ENCODE measurements around the gene PNMA5. TPM values are rescaled to one million over a fixed set of nuclear protein-coding genes. Genes with fewer than 3 reads are reported as not detected.

PNMA5 gene
- polyA plus RNA-seq, 3 donors: 0.10 to 0.40 (median 0.21) TPM

GRCh38 chrX:152959626-152960025 is 34.3 kb downstream of the PNMA5 start:
- DNase-seq (ENCODE audit: low read depth in 3 of 3, low spot score in 2 of 3): no peak

GRCh38 chrX:152958524-152959465 is 35.1 kb downstream of the PNMA5 start:
- DNase-seq (ENCODE audit: low read depth in 3 of 3, low spot score in 2 of 3): peak; percentile 71 to 72 (median 72)

GRCh38 chrX:152958047-152958446 is 35.9 kb downstream of the PNMA5 start:
- no peak for DNase-seq (ENCODE audit: low read depth in 3 of 3, low spot score in 2 of 3)

GRCh38 chrX:152950786-152951185 is 43.1 kb downstream of the PNMA5 start:
- DNase-seq (ENCODE audit: low read depth in 3 of 3, low spot score in 2 of 3): no peak

- DNase-seq (ENCODE audit: low read depth in 3 of 3, low spot score in 2 of 3): no peak
Observed at GRCh38 chrX:152949114-152949513, 44.8 kb downstream of the PNMA5 start.

- DNase-seq (ENCODE audit: low read depth in 3 of 3, low spot score in 2 of 3): no peak
Observed at GRCh38 chrX:152946681-152947080, 47.2 kb downstream of the PNMA5 start.

GRCh38 chrX:152945021-152945979 is 48.6 kb downstream of the PNMA5 start:
- no peak for DNase-seq (ENCODE audit: low read depth in 3 of 3, low spot score in 2 of 3)

GRCh38 chrX:152943826-152944225 is 50.1 kb downstream of the PNMA5 start:
- DNase-seq (ENCODE audit: low read depth in 3 of 3, low spot score in 2 of 3): no peak

GRCh38 chrX:152942077-152942442 is 51.9 kb downstream of the PNMA5 start:
- DNase-seq (ENCODE audit: low read depth in 3 of 3, low spot score in 2 of 3): no peak

GRCh38 chrX:152941328-152942076 is 52.4 kb downstream of the PNMA5 start:
- DNase-seq (ENCODE audit: low read depth in 3 of 3, low spot score in 2 of 3): peak; percentile 61 to 82 (median 77)

Other genes with a start within 250 kb of the PNMA5 start
- not detected for gene MAGEA2, start 240.3 kb downstream of the PNMA5 start, polyA plus RNA-seq (ENCODE audit: insufficient read length in 3 of 3)
- not detected for gene CSAG3, start 234.9 kb downstream of the PNMA5 start, polyA plus RNA-seq (ENCODE audit: insufficient read length in 3 of 3)
- not detected for gene MAGEA6, start 224.4 kb downstream of the PNMA5 start, polyA plus RNA-seq (ENCODE audit: insufficient read length in 3 of 3)
- gene CETN2, start 163.4 kb downstream of the PNMA5 start, polyA plus RNA-seq (ENCODE audit: insufficient read length in 3 of 3): 100 to 1,000 TPM; 132 to 135 (median 133) TPM
- gene NSDHL, start 163.1 kb downstream of the PNMA5 start, polyA plus RNA-seq (ENCODE audit: insufficient read length in 3 of 3): 10 to 100 TPM; 30.8 to 31.8 (median 31.2) TPM
- gene ZNF185, start 96.0 kb downstream of the PNMA5 start, polyA plus RNA-seq (ENCODE audit: insufficient read length in 3 of 3): 10 to 100 TPM; 46.7 to 50.7 (median 49.5) TPM
- 10 to 100 TPM; 16.7 to 27.8 (median 24.7) TPM for gene PNMA3, start 62.4 kb upstream of the PNMA5 start, polyA plus RNA-seq (ENCODE audit: insufficient read length in 3 of 3)
- 1 to 10 TPM; 7.0 to 9.9 (median 7.8) TPM for gene PNMA6A, start 78.3 kb upstream of the PNMA5 start, polyA plus RNA-seq (ENCODE audit: insufficient read length in 3 of 3)
- not detected for gene MAGEA1, start 185.2 kb upstream of the PNMA5 start, polyA plus RNA-seq (ENCODE audit: insufficient read length in 3 of 3)